ENCODE measurements around the gene FGD1. TPM values are rescaled to one million over a fixed set of nuclear protein-coding genes. Genes with fewer than 3 reads are reported as not detected.

The FGD1 gene
- total RNA-seq, 3 donors from 2014 or later: 2.6 to 3.7 (median 3.3) TPM

DNA sequence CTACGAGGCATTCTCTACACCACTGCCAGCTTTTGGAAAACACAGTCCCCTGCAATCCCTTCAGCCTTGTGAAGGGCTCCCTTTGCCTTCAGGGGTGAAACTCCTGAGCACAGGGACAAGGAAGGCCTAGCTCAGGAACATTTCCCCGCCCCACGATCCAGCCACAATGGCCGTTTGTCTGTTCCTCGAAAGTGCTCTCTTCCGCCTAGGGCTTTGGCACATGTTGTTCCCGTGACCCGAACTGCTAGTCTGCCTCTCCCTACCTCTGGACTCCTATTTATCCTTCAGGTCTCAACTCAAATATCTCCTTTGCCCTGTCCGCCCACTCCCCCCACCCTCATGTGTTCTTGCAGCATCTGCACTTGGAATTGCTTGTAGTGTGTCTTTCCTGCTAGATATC lies 12.1 kb downstream of the FGD1 start:
- peak overlapping the region in 1 of 3 donors; percentile 29 for H3K4me3 ChIP-seq
- no peaks in the 10 kb centered on the region for H3K4me1 ChIP-seq
- H3K27ac ChIP-seq: peak overlapping the region in 1 of 2 donors; percentile 54
- H3K27me3 ChIP-seq: peaks cover 0 to 33% of the 10 kb centered on the region in 2 donors
- DNase-seq (ENCODE audit: low spot score in 2 of 2): peak in 1 of 2 donors; percentile 48
- TF ChIP-seq, protein P1, sequence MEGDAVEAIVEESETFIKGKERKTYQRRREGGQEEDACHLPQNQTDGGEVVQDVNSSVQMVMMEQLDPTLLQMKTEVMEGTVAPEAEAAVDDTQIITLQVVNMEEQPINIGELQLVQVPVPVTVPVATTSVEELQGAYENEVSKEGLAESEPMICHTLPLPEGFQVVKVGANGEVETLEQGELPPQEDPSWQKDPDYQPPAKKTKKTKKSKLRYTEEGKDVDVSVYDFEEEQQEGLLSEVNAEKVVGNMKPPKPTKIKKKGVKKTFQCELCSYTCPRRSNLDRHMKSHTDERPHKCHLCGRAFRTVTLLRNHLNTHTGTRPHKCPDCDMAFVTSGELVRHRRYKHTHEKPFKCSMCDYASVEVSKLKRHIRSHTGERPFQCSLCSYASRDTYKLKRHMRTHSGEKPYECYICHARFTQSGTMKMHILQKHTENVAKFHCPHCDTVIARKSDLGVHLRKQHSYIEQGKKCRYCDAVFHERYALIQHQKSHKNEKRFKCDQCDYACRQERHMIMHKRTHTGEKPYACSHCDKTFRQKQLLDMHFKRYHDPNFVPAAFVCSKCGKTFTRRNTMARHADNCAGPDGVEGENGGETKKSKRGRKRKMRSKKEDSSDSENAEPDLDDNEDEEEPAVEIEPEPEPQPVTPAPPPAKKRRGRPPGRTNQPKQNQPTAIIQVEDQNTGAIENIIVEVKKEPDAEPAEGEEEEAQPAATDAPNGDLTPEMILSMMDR (IDR thresholded peaks at IDR 0.05): no peak
- TF ChIP-seq POLR2A (IDR thresholded peaks at IDR 0.05) (no peak), POLR2AphosphoS5 (IDR thresholded peaks at IDR 0.05) (no peak)
- no peaks in the 10 kb centered on the region for H3K9me3 ChIP-seq
- intact Hi-C loops (cut with DNase I; ENCODE audit: low total_unique reads): no loop called here
- no peaks in the 10 kb centered on the region for H3K36me3 ChIP-seq

DNA sequence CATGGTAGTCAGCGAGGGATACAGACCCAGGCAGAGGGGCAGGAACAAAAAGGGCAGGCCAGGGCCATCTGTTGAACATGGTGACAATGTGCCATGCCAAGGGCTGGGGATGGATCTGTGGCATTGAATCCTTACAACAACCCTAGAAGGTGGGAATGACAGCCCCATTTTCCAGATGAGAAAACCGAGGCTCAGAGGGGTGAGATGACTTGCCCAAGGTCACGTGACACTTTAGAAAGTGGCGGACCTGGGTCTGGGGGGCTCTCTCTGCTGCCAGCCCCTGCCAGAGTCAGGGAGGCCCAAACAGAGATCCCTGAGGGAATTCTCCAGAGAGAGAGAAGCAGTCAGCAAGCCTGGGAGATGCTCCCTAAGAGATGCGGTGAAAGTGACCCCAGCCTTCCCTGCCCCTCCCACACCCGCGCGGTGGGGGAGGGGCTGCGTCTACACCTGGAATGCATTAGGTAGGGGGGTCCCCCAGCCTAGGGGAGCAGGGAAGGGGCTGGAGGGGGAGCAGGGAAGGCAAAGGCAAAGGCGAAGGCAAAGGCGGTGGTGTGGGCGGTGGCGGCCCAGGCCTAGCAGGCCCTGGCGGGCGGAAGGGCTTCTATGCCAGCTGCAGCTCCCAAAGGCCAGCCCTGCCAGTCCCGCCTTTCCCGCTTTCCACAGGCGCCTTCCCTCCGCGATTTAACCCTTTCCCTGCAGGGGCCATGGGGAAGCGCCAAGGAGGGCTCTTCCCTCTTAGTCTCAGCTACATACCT lies 13.0 kb downstream of the FGD1 start:
- intact Hi-C loops (cut with DNase I; ENCODE audit: low total_unique reads): no loop called here
- H3K4me3 ChIP-seq: peak overlapping the region; percentile 11 to 29 (median 22)

DNA sequence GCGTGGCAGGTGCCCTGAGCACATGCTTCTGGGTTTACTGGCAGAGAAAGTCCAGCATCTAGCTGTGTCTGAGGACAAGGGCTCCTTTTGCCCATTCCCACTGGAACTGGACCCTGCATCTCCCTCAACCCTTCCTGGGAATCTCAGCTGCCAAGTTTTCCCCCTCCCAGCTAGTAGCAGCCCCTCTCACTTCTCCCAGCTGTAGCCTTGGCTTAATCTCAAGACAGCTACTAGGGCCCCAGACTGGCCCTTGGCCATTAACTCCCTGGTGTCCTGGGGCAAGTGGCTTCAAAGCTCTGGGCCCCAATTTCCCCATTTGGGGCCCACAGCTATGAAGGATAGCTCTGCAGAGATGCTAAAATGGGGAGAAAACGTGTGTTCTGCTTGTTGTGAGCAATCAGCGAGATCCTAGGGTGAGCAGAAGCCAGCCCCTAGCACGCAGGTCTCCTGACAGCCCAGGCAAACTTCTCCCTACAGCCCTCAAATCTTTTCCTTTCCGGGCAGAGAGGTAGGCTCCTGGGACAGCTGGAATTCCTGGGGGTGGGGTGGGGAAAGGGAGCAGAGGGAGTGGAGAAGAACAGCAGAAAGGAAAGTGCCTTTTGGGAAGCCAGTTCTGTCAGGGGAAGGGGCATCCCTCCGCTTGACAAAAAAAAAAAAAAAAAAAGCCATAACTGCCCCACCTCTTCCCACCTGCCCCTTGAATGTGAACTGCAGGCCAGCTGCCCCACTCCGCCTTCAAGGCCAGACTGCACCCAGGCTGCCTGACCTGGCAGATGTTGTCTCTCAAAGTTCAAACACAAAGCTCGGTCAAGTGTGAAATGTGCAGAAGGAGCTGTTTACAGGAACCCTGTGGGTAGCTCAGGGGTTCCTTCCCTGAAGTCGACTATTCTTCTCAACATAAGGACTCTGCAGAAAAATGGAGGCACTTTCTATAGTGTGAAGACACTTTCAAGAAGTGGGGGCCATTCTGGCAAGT lies 16.6 kb downstream of the FGD1 start:
- Histone ChIP-seq H3K4me3 (no peak overlapping the region), H3K27me3 (peaks cover 0 to 45% of the 10 kb centered on the region in 2 donors), H3K4me1 (no peaks in the 10 kb centered on the region), H3K9me3 (no peaks in the 10 kb centered on the region), H3K27ac (no peak overlapping the region), H3K36me3 (no peaks in the 10 kb centered on the region)
- TF ChIP-seq, protein P1 (IDR thresholded peaks at IDR 0.05): no peak
- no peak for TF ChIP-seq POLR2A (IDR thresholded peaks at IDR 0.05)
- TF ChIP-seq POLR2AphosphoS5 (IDR thresholded peaks at IDR 0.05): no peak
- no peak for DNase-seq (ENCODE audit: low spot score in 2 of 2)
- intact Hi-C loops (cut with DNase I; ENCODE audit: low total_unique reads): loop anchor here (5.0 kb wide), 1 partner anchor 923 kb away; no protein-coding TSS in a partner anchor

More for the DNA sequence above, 13.0 kb downstream of the FGD1 start:
- Histone ChIP-seq H3K27ac (peak overlapping the region; percentile 6 to 54), H3K9me3 (no peaks in the 10 kb centered on the region), H3K36me3 (no peaks in the 10 kb centered on the region), H3K4me1 (no peaks in the 10 kb centered on the region), H3K27me3 (peaks cover 0 to 40% of the 10 kb centered on the region in 2 donors)
- DNase-seq (ENCODE audit: low spot score in 2 of 2): no peak
- TF ChIP-seq, protein P1 (IDR thresholded peaks at IDR 0.05): no peak
- no peak for TF ChIP-seq POLR2AphosphoS5 (IDR thresholded peaks at IDR 0.05)
- TF ChIP-seq POLR2A (IDR thresholded peaks at IDR 0.05): no peak

DNA sequence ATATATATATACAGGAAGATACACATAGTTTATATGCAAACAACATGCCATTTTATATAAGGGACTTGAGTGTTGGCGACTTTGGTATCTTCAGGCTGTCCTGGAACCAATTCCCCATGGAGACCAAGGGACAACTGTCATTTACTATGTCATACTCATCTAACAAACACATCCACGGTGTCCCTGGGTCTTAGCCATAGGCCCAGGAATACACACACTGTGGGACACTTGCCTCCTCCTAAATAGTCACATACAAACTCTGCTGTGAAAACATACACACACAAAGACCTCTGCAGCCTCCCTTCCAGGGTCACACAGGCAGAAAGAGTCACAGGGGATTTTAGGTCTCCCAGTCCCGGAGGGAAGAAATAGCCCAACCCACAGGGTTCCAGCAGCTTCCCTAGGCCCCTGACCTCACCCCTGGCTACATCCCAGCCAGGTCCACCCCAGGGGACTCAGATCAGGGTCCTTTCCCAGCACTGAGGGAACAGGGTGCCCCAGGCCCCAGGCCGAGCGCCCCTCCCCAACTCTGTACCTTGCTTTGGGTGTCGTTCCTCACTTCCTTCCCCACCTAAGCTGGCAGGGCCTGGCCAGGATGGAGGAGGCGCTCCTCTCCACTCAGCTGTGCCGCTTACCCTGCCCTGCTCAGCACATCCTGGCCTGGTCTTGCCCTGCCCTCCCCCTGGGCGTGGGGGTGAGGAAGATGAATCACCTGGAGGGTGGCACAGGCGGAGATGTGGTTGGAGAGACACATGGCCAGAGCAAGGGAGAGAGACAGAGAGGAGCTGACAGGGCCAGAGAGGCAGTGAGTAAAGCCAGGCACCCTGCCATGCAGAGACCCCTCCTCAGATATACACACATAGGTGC lies 21.8 kb downstream of the FGD1 start:
- H3K9me3 ChIP-seq: no peaks in the 10 kb centered on the region
- H3K27me3 ChIP-seq: peaks cover 0 to 32% of the 10 kb centered on the region in 2 donors
- no peak for DNase-seq (ENCODE audit: low spot score in 2 of 2)
- H3K27ac ChIP-seq: no peak overlapping the region
- no peaks in the 10 kb centered on the region for H3K36me3 ChIP-seq
- no peak for TF ChIP-seq POLR2A (IDR thresholded peaks at IDR 0.05)
- TF ChIP-seq POLR2AphosphoS5 (IDR thresholded peaks at IDR 0.05): no peak
- H3K4me3 ChIP-seq: no peak overlapping the region
- H3K4me1 ChIP-seq: no peaks in the 10 kb centered on the region
- intact Hi-C loops (cut with DNase I; ENCODE audit: low total_unique reads): no loop called here
